Mesendoderm (in vitro differentiated cells): ENCODE measurements around the gene XDH.

Experiments
- DNase-seq: peaks from one replicate; pipeline ENCODE4 v3.0.0; 2013
- H2AK5ac ChIP-seq: 2 replicates; pipeline ENCODE4 v1.6.1; 2013; ENCODE audit warnings: low read length, inconsistent platforms
- H2BK120ac ChIP-seq: 2 replicates; pipeline ENCODE4 v1.6.1; 2013; ENCODE audit warnings: low read depth, mild to moderate bottlenecking, low read length, moderate library complexity, mixed read lengths
- H2BK15ac ChIP-seq: replicated peaks from 2 replicates; pipeline ENCODE4 v1.6.1; 2013; ENCODE audit warnings: low read depth, mild to moderate bottlenecking, moderate library complexity
- H2BK5ac ChIP-seq: 2 replicates; pipeline ENCODE4 v1.6.1; 2013; ENCODE audit warnings: low read length, inconsistent platforms
- H3K18ac ChIP-seq: 2 replicates; pipeline ENCODE4 v1.6.1; 2013; ENCODE audit warnings: mild to moderate bottlenecking, low read length, mixed read lengths
- H3K23ac ChIP-seq: one replicate; pipeline ENCODE4 v1.6.1; 2013; ENCODE audit warnings: low read length
- H3K27ac ChIP-seq: 2 replicates; pipeline ENCODE4 v1.5.1; 2013; ENCODE audit warnings: low read depth, mild to moderate bottlenecking, inconsistent platforms, low read length, moderate library complexity
- H3K27me3 ChIP-seq: 2 replicates; pipeline ENCODE4 v1.6.1; 2013; ENCODE audit warnings: low read length, control low read depth, mild to moderate bottlenecking, inconsistent platforms; ENCODE audit not compliant: insufficient read depth, poor library complexity
- H3K36me3 ChIP-seq: 2 replicates; pipeline ENCODE4 v1.6.1; 2013; ENCODE audit warnings: low read length, inconsistent platforms; ENCODE audit not compliant: control insufficient read depth, insufficient read depth
- H3K4ac ChIP-seq: one replicate; pipeline ENCODE4 v1.6.1; 2013; ENCODE audit warnings: low read depth, mild to moderate bottlenecking, low read length, moderate library complexity
- H3K4me1 ChIP-seq: 2 replicates; pipeline ENCODE4 v1.6.1; 2013; ENCODE audit warnings: low read depth, low read length, inconsistent platforms; ENCODE audit not compliant: control insufficient read depth
- H3K4me2 ChIP-seq: 2 replicates; pipeline ENCODE4 v1.6.1; 2013; ENCODE audit warnings: low read length
- H3K4me3 ChIP-seq: 2 replicates; pipeline ENCODE4 v1.5.1; 2013; ENCODE audit warnings: mild to moderate bottlenecking, low read length
- H3K56ac ChIP-seq: one replicate; pipeline ENCODE4 v1.6.1; 2013; ENCODE audit warnings: low read length
- H3K79me1 ChIP-seq: 2 replicates; pipeline ENCODE4 v1.6.1; 2013; ENCODE audit warnings: low read length, inconsistent platforms
- H3K79me2 ChIP-seq: 2 replicates; pipeline ENCODE4 v1.6.1; 2013; ENCODE audit warnings: mild to moderate bottlenecking, low read length; ENCODE audit not compliant: control insufficient read depth, insufficient read depth
- H3K9ac ChIP-seq: 2 replicates; pipeline ENCODE4 v1.6.1; 2013; ENCODE audit warnings: low read length, inconsistent platforms
- H4K5ac ChIP-seq: one replicate; pipeline ENCODE4 v1.6.1; 2013; ENCODE audit warnings: low read length
- H4K8ac ChIP-seq: one replicate; pipeline ENCODE4 v1.6.1; 2013; ENCODE audit warnings: low read depth, mild to moderate bottlenecking, control low read depth, low read length, moderate library complexity
- WGBS: extraction: QIAGEN DNeasy Blood & Tissue Kit; methylation state at CpG from one replicate; pipeline ENCODE4 v1.1.7; 2013; ENCODE audit warnings: low lambda C conversion rate, missing lambda C conversion rate; ENCODE audit not compliant: insufficient coverage; ENCODE audit errors: extremely low coverage; 5-methylcytosine and 5-hydroxymethylcytosine counted together

Gene XDH

GRCh38 chr2:31363956-31364750 lies 50.4 kb downstream of the XDH start:
- DNase-seq: no peak
- Histone ChIP-seq H3K79me2 (no peaks in the 10 kb centered on the region), H2BK15ac (no peak overlapping the region), H4K8ac (no peak overlapping the region), H3K36me3 (no peaks in the 10 kb centered on the region), H3K27ac (no peak overlapping the region), H3K27me3 (no peaks in the 10 kb centered on the region), H3K4me2 (no peak overlapping the region), H4K5ac (no peak overlapping the region), H3K79me1 (no peaks in the 10 kb centered on the region), H2BK5ac (no peak overlapping the region), H3K18ac (no peak overlapping the region), H3K23ac (no peak overlapping the region), H2BK120ac (no peak overlapping the region), H3K9ac (no peak overlapping the region), H2AK5ac (no peak overlapping the region), H3K4ac (no peak overlapping the region), H3K56ac (no peak overlapping the region), H3K4me3 (no peak overlapping the region), H3K4me1 (no peaks in the 10 kb centered on the region)
- no CpG with 5 or more reads among the region's 15 CpGs for WGBS

- no CpG with 5 or more reads among the region's 5 CpGs for WGBS
- H4K8ac ChIP-seq: no peak overlapping the region
Observed at GRCh38 chr2:31362581-31362980, 52.0 kb downstream of the XDH start.

GRCh38 chr2:31359229-31359628 lies 55.3 kb downstream of the XDH start:
- DNase-seq: no peak
- Histone ChIP-seq H2BK120ac (no peak overlapping the region), H3K79me2 (no peaks in the 10 kb centered on the region), H2AK5ac (no peak overlapping the region), H3K27me3 (no peaks in the 10 kb centered on the region), H3K79me1 (no peaks in the 10 kb centered on the region), H3K4me1 (no peaks in the 10 kb centered on the region), H2BK5ac (no peak overlapping the region), H3K4me2 (no peak overlapping the region), H3K18ac (no peak overlapping the region), H3K4ac (no peak overlapping the region), H4K5ac (no peak overlapping the region), H3K23ac (no peak overlapping the region), H3K27ac (no peak overlapping the region), H3K9ac (no peak overlapping the region), H4K8ac (no peak overlapping the region), H3K4me3 (no peak overlapping the region), H2BK15ac (no peak overlapping the region), H3K56ac (no peak overlapping the region), H3K36me3 (no peaks in the 10 kb centered on the region)
- WGBS: no CpG with 5 or more reads among the region's 2 CpGs

More at GRCh38 chr2:31362581-31362980, 52.0 kb downstream of the XDH start:
- Histone ChIP-seq H3K79me2 (no peaks in the 10 kb centered on the region), H3K27me3 (no peaks in the 10 kb centered on the region), H2BK120ac (no peak overlapping the region), H3K9ac (no peak overlapping the region), H3K79me1 (no peaks in the 10 kb centered on the region), H4K5ac (no peak overlapping the region), H3K4ac (no peak overlapping the region), H3K23ac (no peak overlapping the region), H3K56ac (no peak overlapping the region), H2BK5ac (no peak overlapping the region), H3K4me3 (no peak overlapping the region), H3K4me2 (no peak overlapping the region), H2AK5ac (no peak overlapping the region), H3K27ac (no peak overlapping the region), H2BK15ac (no peak overlapping the region), H3K4me1 (no peaks in the 10 kb centered on the region), H3K36me3 (no peaks in the 10 kb centered on the region), H3K18ac (no peak overlapping the region)
- DNase-seq: no peak

- Histone ChIP-seq H3K23ac (no peak overlapping the region), H3K79me1 (no peaks in the 10 kb centered on the region), H4K5ac (no peak overlapping the region), H3K4ac (no peak overlapping the region), H3K79me2 (no peaks in the 10 kb centered on the region), H2BK15ac (no peak overlapping the region), H3K27ac (no peak overlapping the region), H4K8ac (no peak overlapping the region), H3K4me1 (no peaks in the 10 kb centered on the region), H3K18ac (no peak overlapping the region), H2BK120ac (no peak overlapping the region), H3K36me3 (no peaks in the 10 kb centered on the region), H2BK5ac (no peak overlapping the region), H3K4me3 (no peak overlapping the region), H3K27me3 (no peaks in the 10 kb centered on the region), H3K56ac (no peak overlapping the region), H3K9ac (no peak overlapping the region), H3K4me2 (no peak overlapping the region), H2AK5ac (no peak overlapping the region)
- WGBS: no CpG with 5 or more reads among the region's 2 CpGs
- peak; percentile 40 for DNase-seq
Observed at GRCh38 chr2:31354837-31355236, 59.7 kb downstream of the XDH start.

GRCh38 chr2:31353179-31353578 lies 61.4 kb downstream of the XDH start:
- Histone ChIP-seq H3K9ac (no peak overlapping the region), H3K36me3 (no peaks in the 10 kb centered on the region), H3K4me3 (no peak overlapping the region), H3K79me2 (no peaks in the 10 kb centered on the region), H2AK5ac (no peak overlapping the region), H2BK15ac (no peak overlapping the region), H2BK120ac (no peak overlapping the region), H3K23ac (no peak overlapping the region), H3K56ac (no peak overlapping the region), H2BK5ac (no peak overlapping the region), H3K18ac (no peak overlapping the region), H3K27me3 (no peaks in the 10 kb centered on the region), H4K8ac (no peak overlapping the region), H3K4ac (no peak overlapping the region), H3K27ac (no peak overlapping the region), H3K79me1 (no peaks in the 10 kb centered on the region), H4K5ac (no peak overlapping the region), H3K4me1 (no peaks in the 10 kb centered on the region), H3K4me2 (no peak overlapping the region)
- no CpG with 5 or more reads among the region's 2 CpGs for WGBS
- no peak for DNase-seq

- H2BK120ac ChIP-seq: no peak overlapping the region
- no peak overlapping the region for H2BK5ac ChIP-seq
- no peak overlapping the region for H3K18ac ChIP-seq
Observed at GRCh38 chr2:31349684-31350083, 64.9 kb downstream of the XDH start.

More at GRCh38 chr2:31349684-31350083, 64.9 kb downstream of the XDH start:
- Histone ChIP-seq H3K56ac (no peak overlapping the region), H3K79me1 (no peaks in the 10 kb centered on the region), H3K36me3 (no peaks in the 10 kb centered on the region), H2BK15ac (no peak overlapping the region), H3K27ac (no peak overlapping the region), H3K4ac (no peak overlapping the region), H3K9ac (no peak overlapping the region), H4K8ac (no peak overlapping the region), H2AK5ac (no peak overlapping the region), H3K4me3 (no peak overlapping the region), H3K23ac (no peak overlapping the region), H3K79me2 (no peaks in the 10 kb centered on the region), H4K5ac (no peak overlapping the region), H3K27me3 (no peaks in the 10 kb centered on the region), H3K4me1 (no peaks in the 10 kb centered on the region), H3K4me2 (no peak overlapping the region)
- DNase-seq: no peak
- WGBS: no CpG with 5 or more reads among the region's 6 CpGs
